HCT116 (cell line): Measurements from ENCODE around the gene LCK. TPM values are rescaled to one million over a fixed set of nuclear protein-coding genes. Genes with fewer than 3 reads are reported as not detected.
A peak's percentile ranks its signal among the peaks of the same experiment; 100 is the strongest.

Source experiments
- ATAC-seq: fragments of 200-7000 bp; cut with Tn5 transposase; 2 replicates; pipeline ENCODE4 v1.9.1; 2020; ENCODE audit warnings: mild to moderate bottlenecking, moderate library complexity
- BruUV-seq: library from RNA; stranded (reverse); fragments of 400-500 nt; replicated peaks from 2 replicates; lab custom pipeline; 2021; lab: Mats Ljungman, UMichigan
- CTCF ChIA-PET: fragments of 300-600 bp; sonication (Branson Sonifier 250); formaldehyde crosslinking; loops from one replicate; lab custom pipeline; 2021; ENCODE audit warnings: antibody characterized with exemption; lab: Charles Lee
- POLR2A ChIA-PET: fragments of 300-600, 350-600 bp; sonication (Branson Sonifier 250); formaldehyde crosslinking; loops from one replicate; lab custom pipeline; 2021; ENCODE audit warnings: antibody characterized with exemption; lab: Charles Lee
- RAD21 ChIA-PET, 2 experiments: fragments of 300-600 bp; sonication (Branson Sonifier 250); formaldehyde crosslinking; loops; one replicate each; lab custom pipeline; 2023; ENCODE audit warnings: low total read pairs in 2 of 2; ENCODE audit not compliant: uncharacterized antibody in 2 of 2, unreplicated experiment in 2 of 2, low non-redundant PET in 1 of 2; lab: Charles Lee
- DNase-seq: peaks from one replicate; pipeline ENCODE4 v3.0.0-alpha.2; 2010; ENCODE audit warnings: low read depth, low spot score
- H2AFZ ChIP-seq: fragments of 200-600 bp; shearing (Covaris generic), sonication (generic); 2 replicates; pipeline ENCODE4 v1.6.1; 2017; ENCODE audit warnings: low read depth, mixed run types, mixed read lengths, antibody characterized with exemption, low read length; ENCODE audit not compliant: poor library complexity, severe bottlenecking
- H3K27ac ChIP-seq: 2 replicates; pipeline ENCODE4 v1.5.1; 2012; ENCODE audit warnings: low read depth, low read length
- H3K27me3 ChIP-seq: fragments of 200-600 bp; sonication (generic); 2 replicates; pipeline ENCODE4 v1.6.1; 2016; ENCODE audit warnings: mixed run types, low read length, mixed read lengths; ENCODE audit not compliant: insufficient read depth
- H3K36me3 ChIP-seq, 2 experiments: fragments of 200-500 bp in 1 of 2; fragments of 200-600 bp in 1 of 2; sonication (Bioruptor generic) in 1 of 2; sonication (generic) in 1 of 2; 2 replicates each; pipeline versions ENCODE4 v1.5.1 to v1.6.1; 2014 to 2016; ENCODE audit warnings: low read length in 2 of 2, inconsistent platforms in 1 of 2, mixed read lengths in 1 of 2, mixed run types in 1 of 2; ENCODE audit not compliant: insufficient read depth in 2 of 2, control insufficient read depth in 1 of 2
- H3K4me1 ChIP-seq, 2 experiments: fragments of 200-600 bp in 1 of 2; sonication (generic) in 1 of 2; 2 replicates each; pipeline versions ENCODE4 v1.5.1 to v1.6.1; 2012 to 2017; ENCODE audit warnings: low read length in 2 of 2, inconsistent platforms in 1 of 2, mild to moderate bottlenecking in 1 of 2, mixed read lengths in 1 of 2, mixed run types in 1 of 2, moderate library complexity in 1 of 2; ENCODE audit not compliant: insufficient read depth in 2 of 2, control insufficient read depth in 1 of 2
- H3K4me2 ChIP-seq: fragments of 200-600 bp; sonication (generic); 2 replicates; pipeline ENCODE4 v1.6.1; 2017; ENCODE audit warnings: mixed run types, low read length, mixed read lengths
- H3K4me3 ChIP-seq, 2 experiments: fragments of 200-600 bp in 1 of 2; sonication (generic) in 1 of 2; replicated peaks in 1 of 2; 2 replicates each; pipeline ENCODE4 v1.5.1; 2011 to 2016; ENCODE audit warnings: low read length in 2 of 2, control low read depth in 1 of 2, low read depth in 1 of 2, mild to moderate bottlenecking in 1 of 2, mixed read lengths in 1 of 2, mixed run types in 1 of 2
- H3K79me2 ChIP-seq: fragments of 200-600 bp; sonication (generic); 2 replicates; pipeline ENCODE4 v1.6.1; 2017; ENCODE audit warnings: mild to moderate bottlenecking, mixed run types, low read length, moderate library complexity, mixed read lengths; ENCODE audit not compliant: insufficient read depth
- H3K9ac ChIP-seq: fragments of 200-600 bp; sonication (generic); 2 replicates; pipeline ENCODE4 v1.6.1; 2016; ENCODE audit warnings: low read length, mixed read lengths
- H3K9me2 ChIP-seq: fragments of 200-600 bp; sonication (generic), shearing (Covaris generic); 2 replicates; pipeline ENCODE4 v1.6.1; 2017; ENCODE audit warnings: mixed run types, mild to moderate bottlenecking, moderate library complexity; ENCODE audit not compliant: insufficient read depth
- H3K9me3 ChIP-seq, 2 experiments: fragments of 200-500 bp in 1 of 2; fragments of 200-600 bp in 1 of 2; sonication (Bioruptor generic) in 1 of 2; sonication (generic) in 1 of 2; 2 replicates each; pipeline ENCODE4 v1.6.1; 2014 to 2017; ENCODE audit warnings: low read length in 2 of 2, mixed read lengths in 2 of 2, inconsistent platforms in 1 of 2, low read depth in 1 of 2, mild to moderate bottlenecking in 1 of 2, mixed run types in 1 of 2, moderate library complexity in 1 of 2; ENCODE audit not compliant: control insufficient read depth in 1 of 2, insufficient read depth in 1 of 2
- H4K20me1 ChIP-seq: fragments of 200-600 bp; sonication (generic), shearing (Covaris generic); 2 replicates; pipeline ENCODE4 v1.6.1; 2017; ENCODE audit warnings: mixed run types, mild to moderate bottlenecking, moderate library complexity; ENCODE audit not compliant: insufficient read depth
- EGR1 ChIP-seq: IDR thresholded peaks from 2 replicates; pipeline ENCODE4 v1.6.1; 2012; ENCODE audit warnings: low read depth
- ELF1 ChIP-seq: IDR thresholded peaks from 2 replicates; pipeline ENCODE4 v1.6.1; 2012; ENCODE audit warnings: low read depth, borderline replicate concordance
- EZH2 ChIP-seq: fragments of 200-600 bp; sonication (generic); IDR thresholded peaks from 2 replicates; pipeline ENCODE4 v1.6.1; 2017; ENCODE audit warnings: antibody characterized with exemption, mixed run types
- POLR2A ChIP-seq: IDR thresholded peaks from 2 replicates; pipeline ENCODE4 v1.7.0; 2011; ENCODE audit warnings: borderline replicate concordance; ENCODE audit not compliant: insufficient read depth, insufficient read length; ENCODE audit errors: extremely low read depth
- POLR2AphosphoS5 ChIP-seq: IDR thresholded peaks from 2 replicates; pipeline ENCODE4 v1.6.1; 2011; ENCODE audit warnings: mild to moderate bottlenecking, low read depth, low read length, moderate library complexity
- SIN3A ChIP-seq: IDR thresholded peaks from 2 replicates; pipeline ENCODE4 v1.6.1; 2012; ENCODE audit warnings: low read depth
- SP1 ChIP-seq: IDR thresholded peaks from 2 replicates; pipeline ENCODE4 v1.6.1; 2012; ENCODE audit warnings: low read depth
- intact Hi-C: fragments of 100-400 bp; cut with micrococcal nuclease; formaldehyde crosslinking; loops from 2 replicates; pipeline ENCODE4 v1.10.0; 2022
- total RNA-seq: library from RNA; stranded (reverse); gene quantifications from one replicate; pipeline ENCODE4 v1.2.1, GENCODE V29; 2021; ENCODE audit not compliant: unreplicated experiment
- TF ChIP-seq, protein P1 (sequence below): IDR thresholded peaks from 2 replicates; pipeline ENCODE4 v1.6.1; 2011; ENCODE audit warnings: mild to moderate bottlenecking, low read length, moderate library complexity; ENCODE audit not compliant: insufficient replicate concordance; ENCODE audit errors: extremely low read depth

LCK gene
- total RNA-seq, 1 experiment from 2014 or later, result 0.79 TPM

GRCh38 chr1:32303358-32303757, 52.3 kb downstream of the LCK start:
- Histone ChIP-seq H3K4me1 (no peaks in the 10 kb centered on the region), H3K36me3 (peaks cover 28 to 37% of the 10 kb centered on the region in 2 experiments), H3K9ac (no peak overlapping the region), H3K27me3 (no peaks in the 10 kb centered on the region), H4K20me1 (peaks cover 4% of the 10 kb centered on the region; the same call in 1 of the 2 replicates), H3K4me2 (no peak overlapping the region), H3K9me3 (no peaks in the 10 kb centered on the region), H3K4me3 (no peak overlapping the region), H3K27ac (no peak overlapping the region), H3K9me2 (no peaks in the 10 kb centered on the region), H2AFZ (no peak overlapping the region), H3K79me2 (peaks cover 79% of the 10 kb centered on the region)
- ATAC-seq (no peak), DNase-seq (no peak)
- RAD21 ChIA-PET, result no interaction called here
- intact Hi-C loops, result no loop called here
- no TSS peak for BruUV-seq
- CTCF ChIA-PET, result interaction anchor here (1.3 to 1.7 kb wide), 2 partner anchors 12 to 13 kb away, joined by 3 read pairs; partner anchors contain the start of gene HDAC1
- POLR2A ChIA-PET, result no interaction called here
- TF ChIP-seq POLR2A (no peak), ELF1 (no peak), SP1 (no peak), SIN3A (no peak), POLR2AphosphoS5 (no peak)

DNA sequence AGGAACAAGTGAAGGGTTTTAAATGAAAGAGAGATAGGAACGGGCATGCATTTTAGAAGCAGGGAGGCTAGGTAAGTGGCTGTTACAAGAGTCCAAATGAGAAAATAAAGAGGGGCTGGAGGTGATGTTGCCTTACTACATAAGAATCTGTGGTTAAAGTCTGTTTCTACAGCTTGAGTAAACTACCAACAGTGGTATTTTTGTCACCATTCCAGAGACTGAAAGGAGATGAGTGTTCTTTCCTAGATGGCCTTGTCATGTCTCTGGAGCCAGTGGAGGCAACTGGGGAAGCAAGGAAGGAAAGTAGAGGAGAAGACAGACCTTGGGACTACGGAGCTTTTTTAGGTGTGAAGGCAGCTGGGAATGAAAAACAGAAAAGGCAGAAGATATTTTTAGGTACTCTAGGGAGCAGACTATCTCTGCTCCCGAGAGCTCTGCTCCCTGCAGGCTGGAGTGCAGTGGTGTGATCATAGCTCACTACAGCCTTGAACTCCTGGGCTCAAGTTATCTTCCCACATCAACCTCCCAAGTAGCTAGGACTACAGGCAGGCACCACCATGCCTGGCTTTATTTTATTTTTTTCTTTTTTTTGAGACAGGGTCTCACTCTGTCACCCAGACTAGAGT, 53.0 kb downstream of the LCK start:
- ChIA-PET CTCF (interaction anchor here (1.3 to 1.7 kb wide), 2 partner anchors 12 kb away, joined by 3 read pairs; partner anchors contain the start of gene HDAC1), RAD21 (no interaction called here), POLR2A (no interaction called here)
- H3K9me2 ChIP-seq, result no peaks in the 10 kb centered on the region
- H3K36me3 ChIP-seq, result peaks cover 28 to 37% of the 10 kb centered on the region in 2 experiments
- no peak overlapping the region for H2AFZ ChIP-seq
- intact Hi-C loops, result no loop called here
- no peak for TF ChIP-seq SP1
- no peak for TF ChIP-seq SIN3A
- TF ChIP-seq, protein P1, sequence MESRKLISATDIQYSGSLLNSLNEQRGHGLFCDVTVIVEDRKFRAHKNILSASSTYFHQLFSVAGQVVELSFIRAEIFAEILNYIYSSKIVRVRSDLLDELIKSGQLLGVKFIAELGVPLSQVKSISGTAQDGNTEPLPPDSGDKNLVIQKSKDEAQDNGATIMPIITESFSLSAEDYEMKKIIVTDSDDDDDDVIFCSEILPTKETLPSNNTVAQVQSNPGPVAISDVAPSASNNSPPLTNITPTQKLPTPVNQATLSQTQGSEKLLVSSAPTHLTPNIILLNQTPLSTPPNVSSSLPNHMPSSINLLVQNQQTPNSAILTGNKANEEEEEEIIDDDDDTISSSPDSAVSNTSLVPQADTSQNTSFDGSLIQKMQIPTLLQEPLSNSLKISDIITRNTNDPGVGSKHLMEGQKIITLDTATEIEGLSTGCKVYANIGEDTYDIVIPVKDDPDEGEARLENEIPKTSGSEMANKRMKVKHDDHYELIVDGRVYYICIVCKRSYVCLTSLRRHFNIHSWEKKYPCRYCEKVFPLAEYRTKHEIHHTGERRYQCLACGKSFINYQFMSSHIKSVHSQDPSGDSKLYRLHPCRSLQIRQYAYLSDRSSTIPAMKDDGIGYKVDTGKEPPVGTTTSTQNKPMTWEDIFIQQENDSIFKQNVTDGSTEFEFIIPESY, result no peak
- no peak for TF ChIP-seq EZH2
- TF ChIP-seq POLR2A, result no peak
- TF ChIP-seq EGR1, result no peak
- no peaks in the 10 kb centered on the region for H3K9me3 ChIP-seq
- ATAC-seq, result no peak
- peaks cover 76% of the 10 kb centered on the region for H3K79me2 ChIP-seq
- no peak overlapping the region for H3K4me2 ChIP-seq
- H3K9ac ChIP-seq, result no peak overlapping the region
- no peaks in the 10 kb centered on the region for H3K4me1 ChIP-seq
- H4K20me1 ChIP-seq, result peaks cover 4% of the 10 kb centered on the region; the same call in 1 of the 2 replicates
- no peak for DNase-seq
- H3K4me3 ChIP-seq, result no peak overlapping the region
- no peaks in the 10 kb centered on the region for H3K27me3 ChIP-seq
- TSS peak; percentile 30 for BruUV-seq
- H3K27ac ChIP-seq, result no peak overlapping the region
